HCT116 (cell line): ENCODE results near the gene STRA8. TPM values are rescaled to one million over a fixed set of nuclear protein-coding genes. Genes with fewer than 3 reads are reported as not detected.

ENCODE experiments used
- ATAC-seq: fragments of 200-7000 bp; cut with Tn5 transposase; 2 replicates; pipeline ENCODE4 v1.9.1; 2020; ENCODE audit warnings: mild to moderate bottlenecking, moderate library complexity
- BruUV-seq: library from RNA; stranded (reverse); fragments of 400-500 nt; replicated peaks from 2 replicates; lab custom pipeline; 2021; lab: Mats Ljungman, UMichigan
- CTCF ChIA-PET: fragments of 300-600 bp; sonication (Branson Sonifier 250); formaldehyde crosslinking; loops from one replicate; lab custom pipeline; 2021; ENCODE audit warnings: antibody characterized with exemption; lab: Charles Lee
- POLR2A ChIA-PET: fragments of 300-600, 350-600 bp; sonication (Branson Sonifier 250); formaldehyde crosslinking; loops from one replicate; lab custom pipeline; 2021; ENCODE audit warnings: antibody characterized with exemption; lab: Charles Lee
- RAD21 ChIA-PET, 2 experiments: fragments of 300-600 bp; sonication (Branson Sonifier 250); formaldehyde crosslinking; loops; one replicate each; lab custom pipeline; 2023; ENCODE audit warnings: low total read pairs in 2 of 2; ENCODE audit not compliant: uncharacterized antibody in 2 of 2, unreplicated experiment in 2 of 2, low non-redundant PET in 1 of 2; lab: Charles Lee
- DNase-seq: peaks from one replicate; pipeline ENCODE4 v3.0.0-alpha.2; 2010; ENCODE audit warnings: low read depth, low spot score
- H2AFZ ChIP-seq: fragments of 200-600 bp; shearing (Covaris generic), sonication (generic); 2 replicates; pipeline ENCODE4 v1.6.1; 2017; ENCODE audit warnings: low read depth, mixed run types, mixed read lengths, antibody characterized with exemption, low read length; ENCODE audit not compliant: poor library complexity, severe bottlenecking
- H3K27ac ChIP-seq: 2 replicates; pipeline ENCODE4 v1.5.1; 2012; ENCODE audit warnings: low read depth, low read length
- H3K27me3 ChIP-seq: fragments of 200-600 bp; sonication (generic); 2 replicates; pipeline ENCODE4 v1.6.1; 2016; ENCODE audit warnings: mixed run types, low read length, mixed read lengths; ENCODE audit not compliant: insufficient read depth
- H3K36me3 ChIP-seq, 2 experiments: fragments of 200-500 bp in 1 of 2; fragments of 200-600 bp in 1 of 2; sonication (Bioruptor generic) in 1 of 2; sonication (generic) in 1 of 2; 2 replicates each; pipeline versions ENCODE4 v1.5.1 to v1.6.1; 2014 to 2016; ENCODE audit warnings: low read length in 2 of 2, inconsistent platforms in 1 of 2, mixed read lengths in 1 of 2, mixed run types in 1 of 2; ENCODE audit not compliant: insufficient read depth in 2 of 2, control insufficient read depth in 1 of 2
- H3K4me1 ChIP-seq, 2 experiments: fragments of 200-600 bp in 1 of 2; sonication (generic) in 1 of 2; 2 replicates each; pipeline versions ENCODE4 v1.5.1 to v1.6.1; 2012 to 2017; ENCODE audit warnings: low read length in 2 of 2, inconsistent platforms in 1 of 2, mild to moderate bottlenecking in 1 of 2, mixed read lengths in 1 of 2, mixed run types in 1 of 2, moderate library complexity in 1 of 2; ENCODE audit not compliant: insufficient read depth in 2 of 2, control insufficient read depth in 1 of 2
- H3K4me2 ChIP-seq: fragments of 200-600 bp; sonication (generic); 2 replicates; pipeline ENCODE4 v1.6.1; 2017; ENCODE audit warnings: mixed run types, low read length, mixed read lengths
- H3K4me3 ChIP-seq, 2 experiments: fragments of 200-600 bp in 1 of 2; sonication (generic) in 1 of 2; replicated peaks in 1 of 2; 2 replicates each; pipeline ENCODE4 v1.5.1; 2011 to 2016; ENCODE audit warnings: low read length in 2 of 2, control low read depth in 1 of 2, low read depth in 1 of 2, mild to moderate bottlenecking in 1 of 2, mixed read lengths in 1 of 2, mixed run types in 1 of 2
- H3K79me2 ChIP-seq: fragments of 200-600 bp; sonication (generic); 2 replicates; pipeline ENCODE4 v1.6.1; 2017; ENCODE audit warnings: mild to moderate bottlenecking, mixed run types, low read length, moderate library complexity, mixed read lengths; ENCODE audit not compliant: insufficient read depth
- H3K9ac ChIP-seq: fragments of 200-600 bp; sonication (generic); 2 replicates; pipeline ENCODE4 v1.6.1; 2016; ENCODE audit warnings: low read length, mixed read lengths
- H3K9me2 ChIP-seq: fragments of 200-600 bp; sonication (generic), shearing (Covaris generic); 2 replicates; pipeline ENCODE4 v1.6.1; 2017; ENCODE audit warnings: mixed run types, mild to moderate bottlenecking, moderate library complexity; ENCODE audit not compliant: insufficient read depth
- H3K9me3 ChIP-seq, 2 experiments: fragments of 200-500 bp in 1 of 2; fragments of 200-600 bp in 1 of 2; sonication (Bioruptor generic) in 1 of 2; sonication (generic) in 1 of 2; 2 replicates each; pipeline ENCODE4 v1.6.1; 2014 to 2017; ENCODE audit warnings: low read length in 2 of 2, mixed read lengths in 2 of 2, inconsistent platforms in 1 of 2, low read depth in 1 of 2, mild to moderate bottlenecking in 1 of 2, mixed run types in 1 of 2, moderate library complexity in 1 of 2; ENCODE audit not compliant: control insufficient read depth in 1 of 2, insufficient read depth in 1 of 2
- H4K20me1 ChIP-seq: fragments of 200-600 bp; sonication (generic), shearing (Covaris generic); 2 replicates; pipeline ENCODE4 v1.6.1; 2017; ENCODE audit warnings: mixed run types, mild to moderate bottlenecking, moderate library complexity; ENCODE audit not compliant: insufficient read depth
- CEBPB ChIP-seq: IDR thresholded peaks from 2 replicates; pipeline ENCODE4 v1.6.1; 2012; ENCODE audit warnings: low read depth
- EGR1 ChIP-seq: IDR thresholded peaks from 2 replicates; pipeline ENCODE4 v1.6.1; 2012; ENCODE audit warnings: low read depth
- EZH2 ChIP-seq: fragments of 200-600 bp; sonication (generic); IDR thresholded peaks from 2 replicates; pipeline ENCODE4 v1.6.1; 2017; ENCODE audit warnings: antibody characterized with exemption, mixed run types
- EZH2phosphoT487 ChIP-seq: fragments of 200-600 bp; IDR thresholded peaks from 2 replicates; pipeline ENCODE4 v1.6.1; 2018; ENCODE audit warnings: antibody characterized with exemption, borderline replicate concordance
- POLR2AphosphoS5 ChIP-seq: IDR thresholded peaks from 2 replicates; pipeline ENCODE4 v1.6.1; 2011; ENCODE audit warnings: mild to moderate bottlenecking, low read depth, low read length, moderate library complexity
- SIN3A ChIP-seq: IDR thresholded peaks from 2 replicates; pipeline ENCODE4 v1.6.1; 2012; ENCODE audit warnings: low read depth
- ZNF274 ChIP-seq: fragments of 200-500 bp; sonication (Bioruptor generic); IDR thresholded peaks from 2 replicates; pipeline ENCODE4 v1.6.1; 2014; ENCODE audit warnings: mild to moderate bottlenecking, low read depth, low read length, inconsistent platforms
- intact Hi-C: fragments of 100-400 bp; cut with micrococcal nuclease; formaldehyde crosslinking; loops from 2 replicates; pipeline ENCODE4 v1.10.0; 2022
- total RNA-seq: library from RNA; stranded (reverse); gene quantifications from one replicate; pipeline ENCODE4 v1.2.1, GENCODE V29; 2021; ENCODE audit not compliant: unreplicated experiment
- TF ChIP-seq, protein P1 (sequence below), 3 experiments: fragments of 200-600 bp in 1 of 3; sonication (generic) in 1 of 3; IDR thresholded peaks in 2 of 3; conservative IDR thresholded peaks in 1 of 3; 2 replicates each; pipeline ENCODE4 v1.5.1; 2012 to 2017; ENCODE audit warnings: low read depth in 2 of 3, low read length in 2 of 3, antibody characterized with exemption in 1 of 3, borderline replicate concordance in 1 of 3, control low read depth in 1 of 3, mild to moderate bottlenecking in 1 of 3, mixed read lengths in 1 of 3, mixed run types in 1 of 3, moderate library complexity in 1 of 3; ENCODE audit not compliant: insufficient read depth in 1 of 3
- TF ChIP-seq, protein P2 (sequence below): IDR thresholded peaks from 2 replicates; pipeline ENCODE4 v1.6.1; 2012; ENCODE audit warnings: low read depth
- TF ChIP-seq, protein P3 (sequence below): IDR thresholded peaks from 2 replicates; pipeline ENCODE4 v1.6.1; 2012

The STRA8 gene
- total RNA-seq, 1 experiment from 2014 or later: not detected

DNA sequence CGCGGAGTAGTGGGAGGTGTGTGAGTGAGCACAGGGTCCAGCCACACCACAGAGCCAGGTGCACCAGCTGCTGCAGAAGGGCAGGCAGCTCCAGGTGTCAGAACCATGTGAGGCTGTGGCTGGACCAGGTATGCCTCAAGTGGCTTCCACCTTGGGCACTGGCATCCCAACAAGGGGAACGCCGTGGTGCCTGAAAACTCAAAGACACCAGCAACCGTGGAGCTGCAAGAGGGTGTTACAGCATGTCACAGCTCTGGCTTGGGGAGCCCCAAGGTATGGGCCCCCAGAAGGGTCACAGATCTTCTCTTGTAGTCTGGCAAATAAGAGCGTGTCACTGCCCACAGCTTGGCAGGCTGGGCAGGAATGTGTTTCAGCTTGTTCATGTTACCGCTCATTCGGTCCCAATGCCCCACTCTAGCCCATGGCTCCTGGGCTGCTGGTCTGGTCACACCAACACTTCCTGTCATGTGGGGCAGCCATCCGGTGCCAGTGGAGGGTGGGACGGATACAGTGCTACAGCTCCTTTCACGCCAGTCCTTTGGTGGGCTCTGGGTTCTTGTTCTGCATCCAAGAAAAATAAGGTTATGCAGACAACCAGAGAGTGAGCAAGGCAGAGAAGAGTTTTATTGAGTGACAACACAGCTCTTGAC, 29.8 kb downstream of the STRA8 start:
- TF ChIP-seq SIN3A (no peak), CEBPB (no peak), EZH2 (no peak), EZH2phosphoT487 (no peak), EGR1 (no peak), POLR2AphosphoS5 (no peak), ZNF274 (no peak)
- TF ChIP-seq, protein P1, sequence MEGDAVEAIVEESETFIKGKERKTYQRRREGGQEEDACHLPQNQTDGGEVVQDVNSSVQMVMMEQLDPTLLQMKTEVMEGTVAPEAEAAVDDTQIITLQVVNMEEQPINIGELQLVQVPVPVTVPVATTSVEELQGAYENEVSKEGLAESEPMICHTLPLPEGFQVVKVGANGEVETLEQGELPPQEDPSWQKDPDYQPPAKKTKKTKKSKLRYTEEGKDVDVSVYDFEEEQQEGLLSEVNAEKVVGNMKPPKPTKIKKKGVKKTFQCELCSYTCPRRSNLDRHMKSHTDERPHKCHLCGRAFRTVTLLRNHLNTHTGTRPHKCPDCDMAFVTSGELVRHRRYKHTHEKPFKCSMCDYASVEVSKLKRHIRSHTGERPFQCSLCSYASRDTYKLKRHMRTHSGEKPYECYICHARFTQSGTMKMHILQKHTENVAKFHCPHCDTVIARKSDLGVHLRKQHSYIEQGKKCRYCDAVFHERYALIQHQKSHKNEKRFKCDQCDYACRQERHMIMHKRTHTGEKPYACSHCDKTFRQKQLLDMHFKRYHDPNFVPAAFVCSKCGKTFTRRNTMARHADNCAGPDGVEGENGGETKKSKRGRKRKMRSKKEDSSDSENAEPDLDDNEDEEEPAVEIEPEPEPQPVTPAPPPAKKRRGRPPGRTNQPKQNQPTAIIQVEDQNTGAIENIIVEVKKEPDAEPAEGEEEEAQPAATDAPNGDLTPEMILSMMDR (IDR thresholded peaks at IDR 0.05 in 2 of 3, conservative IDR thresholded peaks at IDR 0.05 in 1 of 3; ENCODE audit: borderline replicate concordance in 1 of 3, insufficient read depth in 1 of 3, low read depth in 2 of 3, low read length in 2 of 3): no peak
- TF ChIP-seq, protein P2, sequence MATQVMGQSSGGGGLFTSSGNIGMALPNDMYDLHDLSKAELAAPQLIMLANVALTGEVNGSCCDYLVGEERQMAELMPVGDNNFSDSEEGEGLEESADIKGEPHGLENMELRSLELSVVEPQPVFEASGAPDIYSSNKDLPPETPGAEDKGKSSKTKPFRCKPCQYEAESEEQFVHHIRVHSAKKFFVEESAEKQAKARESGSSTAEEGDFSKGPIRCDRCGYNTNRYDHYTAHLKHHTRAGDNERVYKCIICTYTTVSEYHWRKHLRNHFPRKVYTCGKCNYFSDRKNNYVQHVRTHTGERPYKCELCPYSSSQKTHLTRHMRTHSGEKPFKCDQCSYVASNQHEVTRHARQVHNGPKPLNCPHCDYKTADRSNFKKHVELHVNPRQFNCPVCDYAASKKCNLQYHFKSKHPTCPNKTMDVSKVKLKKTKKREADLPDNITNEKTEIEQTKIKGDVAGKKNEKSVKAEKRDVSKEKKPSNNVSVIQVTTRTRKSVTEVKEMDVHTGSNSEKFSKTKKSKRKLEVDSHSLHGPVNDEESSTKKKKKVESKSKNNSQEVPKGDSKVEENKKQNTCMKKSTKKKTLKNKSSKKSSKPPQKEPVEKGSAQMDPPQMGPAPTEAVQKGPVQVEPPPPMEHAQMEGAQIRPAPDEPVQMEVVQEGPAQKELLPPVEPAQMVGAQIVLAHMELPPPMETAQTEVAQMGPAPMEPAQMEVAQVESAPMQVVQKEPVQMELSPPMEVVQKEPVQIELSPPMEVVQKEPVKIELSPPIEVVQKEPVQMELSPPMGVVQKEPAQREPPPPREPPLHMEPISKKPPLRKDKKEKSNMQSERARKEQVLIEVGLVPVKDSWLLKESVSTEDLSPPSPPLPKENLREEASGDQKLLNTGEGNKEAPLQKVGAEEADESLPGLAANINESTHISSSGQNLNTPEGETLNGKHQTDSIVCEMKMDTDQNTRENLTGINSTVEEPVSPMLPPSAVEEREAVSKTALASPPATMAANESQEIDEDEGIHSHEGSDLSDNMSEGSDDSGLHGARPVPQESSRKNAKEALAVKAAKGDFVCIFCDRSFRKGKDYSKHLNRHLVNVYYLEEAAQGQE: no peak
- TF ChIP-seq, protein P3, sequence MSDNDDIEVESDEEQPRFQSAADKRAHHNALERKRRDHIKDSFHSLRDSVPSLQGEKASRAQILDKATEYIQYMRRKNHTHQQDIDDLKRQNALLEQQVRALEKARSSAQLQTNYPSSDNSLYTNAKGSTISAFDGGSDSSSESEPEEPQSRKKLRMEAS: no peak
- ATAC-seq (no peak), DNase-seq (no peak)
- CTCF ChIA-PET: interaction anchor here (2.2 kb wide), 1 partner anchor 11 kb away, joined by 10 read pairs; no protein-coding TSS in a partner anchor
- no peak overlapping the region for H3K4me3 ChIP-seq
- no peaks in the 10 kb centered on the region for H3K36me3 ChIP-seq
- H3K4me1 ChIP-seq: no peaks in the 10 kb centered on the region
- H3K9me2 ChIP-seq: no peaks in the 10 kb centered on the region
- no peak overlapping the region for H3K9ac ChIP-seq
- RAD21 ChIA-PET: no interaction called here
- intact Hi-C loops: no loop called here
- H2AFZ ChIP-seq: no peak overlapping the region
- no peaks in the 10 kb centered on the region; the same call in 1 of the 2 replicates for H3K27me3 ChIP-seq
- no peak overlapping the region for H3K27ac ChIP-seq
- POLR2A ChIA-PET: no interaction called here
- H3K9me3 ChIP-seq: no peaks in the 10 kb centered on the region
- no TSS peak for BruUV-seq
- H3K4me2 ChIP-seq: no peak overlapping the region
- H3K79me2 ChIP-seq: no peaks in the 10 kb centered on the region
- H4K20me1 ChIP-seq: no peaks in the 10 kb centered on the region
